K562 (cell line): ENCODE results near the gene GGPS1. TPM values are rescaled to one million over a fixed set of nuclear protein-coding genes. Genes with fewer than 3 reads are reported as not detected.

Experiments
- ELK3 ChIP-seq: fragments of 450-650 bp; formaldehyde crosslinking; IDR thresholded peaks from 2 replicates; pipeline ENCODE4 v1.4.0; 2020; ENCODE audit warnings: mild to moderate bottlenecking
- FOS ChIP-seq: IDR thresholded peaks from 3 replicates; pipeline ENCODE4 v1.6.1; 2011; ENCODE audit not compliant: insufficient read length; ENCODE audit errors: extremely low read depth
- LCOR ChIP-seq: sonication (generic); formaldehyde crosslinking; IDR thresholded peaks from 2 replicates; pipeline ENCODE4 v1.8.0; 2022; ENCODE audit warnings: mild to moderate bottlenecking, missing genetic modification reagents
- MEIS2 ChIP-seq: fragments of 450-650 bp; IDR thresholded peaks from 2 replicates; pipeline ENCODE4 v1.6.1; 2014; ENCODE audit warnings: mild to moderate bottlenecking; ENCODE audit not compliant: partially characterized antibody
- NONO ChIP-seq, 2 experiments: fragments of 200-400 bp in 1 of 2; fragments of 450-650 bp in 1 of 2; formaldehyde crosslinking in 1 of 2; IDR thresholded peaks; 2 replicates each; pipeline ENCODE4 v1.6.1; 2017; ENCODE audit warnings: low read depth in 2 of 2, mild to moderate bottlenecking in 2 of 2, moderate library complexity in 2 of 2, low read length in 1 of 2
- SMARCA5 ChIP-seq: fragments of 450-650 bp; IDR thresholded peaks from 2 replicates; pipeline ENCODE4 v1.6.1; 2016
- polyA plus RNA-seq, 8 experiments: library from polyadenylated mRNA; depleted of rRNA in 4 of 8; stranded (reverse) in 5 of 8; unstranded in 3 of 8; fragments of >200 nt; fragmentation: Nextera tagmentation in 2 of 8; fragmentation: Illumina TruSeq in 1 of 8; extraction: Ambion mirVana in 2 of 8; extraction: Trizol in 1 of 8; gene quantifications; 2 replicates each; pipeline versions ENCODE4 v1.2.1 to v1.2.3, GENCODE V29; 2011 to 2014; ENCODE audit warnings: inconsistent platforms in 1 of 8, missing spikeins in 1 of 8
- total RNA-seq, 7 experiments: library from RNA; depleted of rRNA in 6 of 7; stranded (reverse); fragments of >200 nt in 6 of 7; fragmentation: Illumina TruSeq in 2 of 7; extraction: Trizol in 2 of 7; gene quantifications; 2 replicates each; pipeline versions ENCODE4 v1.2.1 to v1.2.3, GENCODE V29; 2011 to 2021; ENCODE audit warnings: low replicate concordance in 1 of 7
- TF ChIP-seq, protein P1 (sequence below): fragments of 200-600 bp; sonication (generic); IDR thresholded peaks from one replicate; pipeline ENCODE4 v1.6.1; 2012; ENCODE audit warnings: mild to moderate bottlenecking, low read depth, low read length, inconsistent platforms
- TF ChIP-seq, protein P2 (sequence below): fragments of 200-400 bp; formaldehyde crosslinking; IDR thresholded peaks from 2 replicates; pipeline ENCODE4 v1.6.1; 2017; ENCODE audit warnings: mild to moderate bottlenecking, low read depth, low read length, moderate library complexity
- TF ChIP-seq, protein P3 (sequence below): IDR thresholded peaks from 2 replicates; pipeline ENCODE4 v1.6.1; 2012; ENCODE audit warnings: low read depth, low read length, improper control_type of control experiment, borderline replicate concordance

Gene GGPS1
- total and polyA plus RNA-seq, 9 of the 15 experiments (the other 6 are each of a cell fraction or from before 2014, with no cell fraction given): 18.8 to 104 (median 56.3) TPM

DNA sequence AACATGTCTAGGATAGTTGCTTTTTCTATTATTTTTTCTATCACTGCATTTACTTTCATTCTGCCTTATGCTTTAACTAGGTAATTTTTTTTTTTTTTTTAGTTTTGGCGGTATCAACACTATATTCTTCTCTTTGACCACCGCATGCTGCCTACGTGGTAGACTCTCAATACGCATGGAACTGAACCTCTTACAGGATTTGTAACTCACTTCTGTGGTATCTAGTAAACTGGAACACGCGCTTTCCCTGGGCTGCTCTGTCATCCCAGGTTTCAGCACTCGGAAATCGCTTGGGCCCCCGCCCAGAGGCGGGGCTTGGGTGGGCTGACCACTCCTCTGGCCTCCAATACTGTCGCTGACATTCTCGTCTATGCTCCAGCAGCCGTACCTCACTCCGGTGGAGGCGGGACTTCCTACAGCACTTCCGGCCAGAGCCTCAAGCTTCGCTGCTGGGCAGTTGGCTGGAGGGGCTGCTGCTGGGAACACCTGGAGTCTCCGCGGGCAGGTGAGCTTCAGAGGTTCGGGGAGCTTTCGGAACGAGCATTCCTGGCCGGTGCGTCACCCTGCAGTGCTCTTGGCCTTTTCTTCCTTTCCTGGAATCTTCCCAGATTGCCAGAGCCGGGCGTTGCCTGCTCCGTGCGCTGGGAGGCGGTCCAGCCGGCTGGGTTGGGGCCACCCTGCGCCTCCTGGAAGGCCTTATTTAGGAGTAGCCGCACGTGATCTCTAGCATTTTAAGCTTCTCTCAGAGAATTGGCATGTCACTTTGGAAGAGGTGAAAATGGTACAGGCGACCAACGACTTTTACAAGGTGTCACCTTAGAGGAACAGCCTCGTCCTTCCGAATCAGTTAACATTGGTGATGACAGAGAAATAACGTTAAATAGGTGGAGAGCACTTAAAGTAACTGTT lies 38.9 kb downstream of the GGPS1 start, which contains the start of gene TBCE (continued):
- TF ChIP-seq, protein P1, sequence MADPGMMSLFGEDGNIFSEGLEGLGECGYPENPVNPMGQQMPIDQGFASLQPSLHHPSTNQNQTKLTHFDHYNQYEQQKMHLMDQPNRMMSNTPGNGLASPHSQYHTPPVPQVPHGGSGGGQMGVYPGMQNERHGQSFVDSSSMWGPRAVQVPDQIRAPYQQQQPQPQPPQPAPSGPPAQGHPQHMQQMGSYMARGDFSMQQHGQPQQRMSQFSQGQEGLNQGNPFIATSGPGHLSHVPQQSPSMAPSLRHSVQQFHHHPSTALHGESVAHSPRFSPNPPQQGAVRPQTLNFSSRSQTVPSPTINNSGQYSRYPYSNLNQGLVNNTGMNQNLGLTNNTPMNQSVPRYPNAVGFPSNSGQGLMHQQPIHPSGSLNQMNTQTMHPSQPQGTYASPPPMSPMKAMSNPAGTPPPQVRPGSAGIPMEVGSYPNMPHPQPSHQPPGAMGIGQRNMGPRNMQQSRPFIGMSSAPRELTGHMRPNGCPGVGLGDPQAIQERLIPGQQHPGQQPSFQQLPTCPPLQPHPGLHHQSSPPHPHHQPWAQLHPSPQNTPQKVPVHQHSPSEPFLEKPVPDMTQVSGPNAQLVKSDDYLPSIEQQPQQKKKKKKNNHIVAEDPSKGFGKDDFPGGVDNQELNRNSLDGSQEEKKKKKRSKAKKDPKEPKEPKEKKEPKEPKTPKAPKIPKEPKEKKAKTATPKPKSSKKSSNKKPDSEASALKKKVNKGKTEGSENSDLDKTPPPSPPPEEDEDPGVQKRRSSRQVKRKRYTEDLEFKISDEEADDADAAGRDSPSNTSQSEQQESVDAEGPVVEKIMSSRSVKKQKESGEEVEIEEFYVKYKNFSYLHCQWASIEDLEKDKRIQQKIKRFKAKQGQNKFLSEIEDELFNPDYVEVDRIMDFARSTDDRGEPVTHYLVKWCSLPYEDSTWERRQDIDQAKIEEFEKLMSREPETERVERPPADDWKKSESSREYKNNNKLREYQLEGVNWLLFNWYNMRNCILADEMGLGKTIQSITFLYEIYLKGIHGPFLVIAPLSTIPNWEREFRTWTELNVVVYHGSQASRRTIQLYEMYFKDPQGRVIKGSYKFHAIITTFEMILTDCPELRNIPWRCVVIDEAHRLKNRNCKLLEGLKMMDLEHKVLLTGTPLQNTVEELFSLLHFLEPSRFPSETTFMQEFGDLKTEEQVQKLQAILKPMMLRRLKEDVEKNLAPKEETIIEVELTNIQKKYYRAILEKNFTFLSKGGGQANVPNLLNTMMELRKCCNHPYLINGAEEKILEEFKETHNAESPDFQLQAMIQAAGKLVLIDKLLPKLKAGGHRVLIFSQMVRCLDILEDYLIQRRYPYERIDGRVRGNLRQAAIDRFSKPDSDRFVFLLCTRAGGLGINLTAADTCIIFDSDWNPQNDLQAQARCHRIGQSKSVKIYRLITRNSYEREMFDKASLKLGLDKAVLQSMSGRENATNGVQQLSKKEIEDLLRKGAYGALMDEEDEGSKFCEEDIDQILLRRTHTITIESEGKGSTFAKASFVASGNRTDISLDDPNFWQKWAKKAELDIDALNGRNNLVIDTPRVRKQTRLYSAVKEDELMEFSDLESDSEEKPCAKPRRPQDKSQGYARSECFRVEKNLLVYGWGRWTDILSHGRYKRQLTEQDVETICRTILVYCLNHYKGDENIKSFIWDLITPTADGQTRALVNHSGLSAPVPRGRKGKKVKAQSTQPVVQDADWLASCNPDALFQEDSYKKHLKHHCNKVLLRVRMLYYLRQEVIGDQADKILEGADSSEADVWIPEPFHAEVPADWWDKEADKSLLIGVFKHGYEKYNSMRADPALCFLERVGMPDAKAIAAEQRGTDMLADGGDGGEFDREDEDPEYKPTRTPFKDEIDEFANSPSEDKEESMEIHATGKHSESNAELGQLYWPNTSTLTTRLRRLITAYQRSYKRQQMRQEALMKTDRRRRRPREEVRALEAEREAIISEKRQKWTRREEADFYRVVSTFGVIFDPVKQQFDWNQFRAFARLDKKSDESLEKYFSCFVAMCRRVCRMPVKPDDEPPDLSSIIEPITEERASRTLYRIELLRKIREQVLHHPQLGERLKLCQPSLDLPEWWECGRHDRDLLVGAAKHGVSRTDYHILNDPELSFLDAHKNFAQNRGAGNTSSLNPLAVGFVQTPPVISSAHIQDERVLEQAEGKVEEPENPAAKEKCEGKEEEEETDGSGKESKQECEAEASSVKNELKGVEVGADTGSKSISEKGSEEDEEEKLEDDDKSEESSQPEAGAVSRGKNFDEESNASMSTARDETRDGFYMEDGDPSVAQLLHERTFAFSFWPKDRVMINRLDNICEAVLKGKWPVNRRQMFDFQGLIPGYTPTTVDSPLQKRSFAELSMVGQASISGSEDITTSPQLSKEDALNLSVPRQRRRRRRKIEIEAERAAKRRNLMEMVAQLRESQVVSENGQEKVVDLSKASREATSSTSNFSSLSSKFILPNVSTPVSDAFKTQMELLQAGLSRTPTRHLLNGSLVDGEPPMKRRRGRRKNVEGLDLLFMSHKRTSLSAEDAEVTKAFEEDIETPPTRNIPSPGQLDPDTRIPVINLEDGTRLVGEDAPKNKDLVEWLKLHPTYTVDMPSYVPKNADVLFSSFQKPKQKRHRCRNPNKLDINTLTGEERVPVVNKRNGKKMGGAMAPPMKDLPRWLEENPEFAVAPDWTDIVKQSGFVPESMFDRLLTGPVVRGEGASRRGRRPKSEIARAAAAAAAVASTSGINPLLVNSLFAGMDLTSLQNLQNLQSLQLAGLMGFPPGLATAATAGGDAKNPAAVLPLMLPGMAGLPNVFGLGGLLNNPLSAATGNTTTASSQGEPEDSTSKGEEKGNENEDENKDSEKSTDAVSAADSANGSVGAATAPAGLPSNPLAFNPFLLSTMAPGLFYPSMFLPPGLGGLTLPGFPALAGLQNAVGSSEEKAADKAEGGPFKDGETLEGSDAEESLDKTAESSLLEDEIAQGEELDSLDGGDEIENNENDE: no peak
- no peak; a peak in 1 of 4 replicates for TF ChIP-seq NONO (IDR thresholded peaks at IDR 0.05; ENCODE audit: low read depth in 2 of 2, low read length in 1 of 2)
- TF ChIP-seq ELK3: no peak
- TF ChIP-seq SMARCA5: no peak
- peak; percentile 97 for TF ChIP-seq LCOR
- TF ChIP-seq, protein P2, sequence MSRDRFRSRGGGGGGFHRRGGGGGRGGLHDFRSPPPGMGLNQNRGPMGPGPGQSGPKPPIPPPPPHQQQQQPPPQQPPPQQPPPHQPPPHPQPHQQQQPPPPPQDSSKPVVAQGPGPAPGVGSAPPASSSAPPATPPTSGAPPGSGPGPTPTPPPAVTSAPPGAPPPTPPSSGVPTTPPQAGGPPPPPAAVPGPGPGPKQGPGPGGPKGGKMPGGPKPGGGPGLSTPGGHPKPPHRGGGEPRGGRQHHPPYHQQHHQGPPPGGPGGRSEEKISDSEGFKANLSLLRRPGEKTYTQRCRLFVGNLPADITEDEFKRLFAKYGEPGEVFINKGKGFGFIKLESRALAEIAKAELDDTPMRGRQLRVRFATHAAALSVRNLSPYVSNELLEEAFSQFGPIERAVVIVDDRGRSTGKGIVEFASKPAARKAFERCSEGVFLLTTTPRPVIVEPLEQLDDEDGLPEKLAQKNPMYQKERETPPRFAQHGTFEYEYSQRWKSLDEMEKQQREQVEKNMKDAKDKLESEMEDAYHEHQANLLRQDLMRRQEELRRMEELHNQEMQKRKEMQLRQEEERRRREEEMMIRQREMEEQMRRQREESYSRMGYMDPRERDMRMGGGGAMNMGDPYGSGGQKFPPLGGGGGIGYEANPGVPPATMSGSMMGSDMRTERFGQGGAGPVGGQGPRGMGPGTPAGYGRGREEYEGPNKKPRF: no peak
- TF ChIP-seq, protein P3, sequence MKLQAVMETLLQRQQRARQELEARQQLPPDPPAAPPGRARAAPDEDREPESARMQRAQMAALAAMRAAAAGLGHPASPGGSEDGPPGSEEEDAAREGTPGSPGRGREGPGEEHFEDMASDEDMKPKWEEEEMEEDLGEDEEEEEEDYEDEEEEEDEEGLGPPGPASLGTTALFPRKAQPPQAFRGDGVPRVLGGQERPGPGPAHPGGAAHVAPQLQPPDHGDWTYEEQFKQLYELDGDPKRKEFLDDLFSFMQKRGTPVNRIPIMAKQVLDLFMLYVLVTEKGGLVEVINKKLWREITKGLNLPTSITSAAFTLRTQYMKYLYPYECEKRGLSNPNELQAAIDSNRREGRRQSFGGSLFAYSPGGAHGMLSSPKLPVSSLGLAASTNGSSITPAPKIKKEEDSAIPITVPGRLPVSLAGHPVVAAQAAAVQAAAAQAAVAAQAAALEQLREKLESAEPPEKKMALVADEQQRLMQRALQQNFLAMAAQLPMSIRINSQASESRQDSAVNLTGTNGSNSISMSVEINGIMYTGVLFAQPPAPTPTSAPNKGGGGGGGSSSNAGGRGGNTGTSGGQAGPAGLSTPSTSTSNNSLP: 0 out of 2 replicates have a peak, but pooled peaks have one; percentile 61
- TF ChIP-seq MEIS2: peak; percentile 83
- TF ChIP-seq FOS: peak; percentile 3
